Activated T-cell treated with anti-CD3 and anti-CD28 coated beads, Interleukin-2, amount 50 U/mL, for 72 hours (primary cell): ENCODE measurements around the gene MPRIP. TPM values are rescaled to one million over a fixed set of nuclear protein-coding genes. Genes with fewer than 3 reads are reported as not detected.

ENCODE experiments used
- ATAC-seq, 2 donors: fragments of 150-1000 bp; cut with Tn5 transposase; replicated peaks in 1 of 2; 2 replicates each; pipeline ENCODE4 v1.10.0; 2021; ENCODE audit warnings: moderate library complexity in 2 of 2, mild to moderate bottlenecking in 1 of 2
- DNase-seq, 2 donors: peaks; one replicate each; pipeline ENCODE4 v3.0.0; 2021 to 2022; ENCODE audit warnings: mixed read lengths in 1 of 2
- H3K27ac Mint-ChIP-seq: one replicate; pipeline ENCODE4 v1.8.0; 2022; ENCODE audit warnings: mild to moderate bottlenecking, moderate library complexity, mixed read lengths
- H3K27me3 Mint-ChIP-seq: one replicate; pipeline ENCODE4 v1.8.0; 2022; ENCODE audit warnings: low read depth, mixed read lengths
- H3K36me3 Mint-ChIP-seq, 2 donors: one replicate each; pipeline ENCODE4 v1.8.0; 2022; ENCODE audit warnings: mixed read lengths in 2 of 2, mild to moderate bottlenecking in 1 of 2; ENCODE audit not compliant: insufficient read depth in 2 of 2
- H3K4me1 Mint-ChIP-seq: one replicate; pipeline ENCODE4 v1.8.0; 2022; ENCODE audit warnings: low read depth, mixed read lengths
- H3K4me3 Mint-ChIP-seq, 2 donors: one replicate each; pipeline ENCODE4 v1.8.0; 2022; ENCODE audit warnings: mild to moderate bottlenecking in 2 of 2, mixed read lengths in 2 of 2, moderate library complexity in 2 of 2
- H3K9me3 Mint-ChIP-seq, 2 donors: one replicate each; pipeline ENCODE4 v1.8.0; 2022; ENCODE audit warnings: mixed read lengths in 2 of 2
- total RNA-seq, 2 donors: library from RNA; stranded (reverse); gene quantifications; one replicate each; pipeline ENCODE4 v1.2.3, GENCODE V29; 2022

Gene MPRIP
- total RNA-seq, 2 donors from 2014 or later: 110 to 128 TPM

- ATAC-seq: no peak
- H3K4me1 Mint-ChIP-seq: no peaks in the 10 kb centered on the region
- H3K4me3 Mint-ChIP-seq: no peak overlapping the region
- DNase-seq: no peak
- no peaks in the 10 kb centered on the region for H3K9me3 Mint-ChIP-seq
- no peaks in the 10 kb centered on the region for H3K27me3 Mint-ChIP-seq
- no peak overlapping the region for H3K27ac Mint-ChIP-seq
- peaks cover 7 to 13% of the 10 kb centered on the region in 2 donors for H3K36me3 Mint-ChIP-seq
Observed at GRCh38 chr17:17228521-17229279, 186.4 kb downstream of the MPRIP start.

- Mint-ChIP-seq H3K9me3 (no peaks in the 10 kb centered on the region), H3K4me1 (peaks cover 2% of the 10 kb centered on the region), H3K27ac (no peak overlapping the region), H3K36me3 (peaks cover 6 to 9% of the 10 kb centered on the region in 2 donors), H3K4me3 (no peak overlapping the region), H3K27me3 (no peaks in the 10 kb centered on the region)
- no peak for DNase-seq
- ATAC-seq: no peak
Observed at GRCh38 chr17:17229416-17230384, 187.4 kb downstream of the MPRIP start.

- H3K4me1 Mint-ChIP-seq: peaks cover 21% of the 10 kb centered on the region
- ATAC-seq (no peak), DNase-seq (no peak)
- H3K9me3 Mint-ChIP-seq: no peaks in the 10 kb centered on the region
- H3K36me3 Mint-ChIP-seq: peaks cover 4% of the 10 kb centered on the region in 2 donors
- no peak overlapping the region for H3K4me3 Mint-ChIP-seq
- H3K27ac Mint-ChIP-seq: no peak overlapping the region
- no peaks in the 10 kb centered on the region for H3K27me3 Mint-ChIP-seq
Observed at GRCh38 chr17:17231621-17232302, 189.5 kb downstream of the MPRIP start.

DNA sequence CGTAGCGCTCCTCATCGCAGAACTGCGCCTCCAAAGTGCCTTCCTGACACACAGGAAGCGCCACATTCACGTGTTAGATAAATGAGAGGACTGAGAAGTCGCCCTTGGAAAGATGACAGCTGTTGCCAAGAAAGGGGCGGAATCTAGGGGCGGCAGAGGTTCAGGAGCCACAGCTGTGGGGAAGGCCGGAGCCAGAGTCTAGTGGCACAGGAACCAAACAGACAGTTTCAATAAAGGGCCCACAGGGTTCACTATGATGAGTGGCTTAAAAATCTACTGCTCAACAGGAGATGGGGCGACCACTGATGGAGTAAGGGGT, 190.0 kb downstream of the MPRIP start:
- H3K27ac Mint-ChIP-seq: no peak overlapping the region
- H3K4me1 Mint-ChIP-seq: peaks cover 21% of the 10 kb centered on the region

DNA sequence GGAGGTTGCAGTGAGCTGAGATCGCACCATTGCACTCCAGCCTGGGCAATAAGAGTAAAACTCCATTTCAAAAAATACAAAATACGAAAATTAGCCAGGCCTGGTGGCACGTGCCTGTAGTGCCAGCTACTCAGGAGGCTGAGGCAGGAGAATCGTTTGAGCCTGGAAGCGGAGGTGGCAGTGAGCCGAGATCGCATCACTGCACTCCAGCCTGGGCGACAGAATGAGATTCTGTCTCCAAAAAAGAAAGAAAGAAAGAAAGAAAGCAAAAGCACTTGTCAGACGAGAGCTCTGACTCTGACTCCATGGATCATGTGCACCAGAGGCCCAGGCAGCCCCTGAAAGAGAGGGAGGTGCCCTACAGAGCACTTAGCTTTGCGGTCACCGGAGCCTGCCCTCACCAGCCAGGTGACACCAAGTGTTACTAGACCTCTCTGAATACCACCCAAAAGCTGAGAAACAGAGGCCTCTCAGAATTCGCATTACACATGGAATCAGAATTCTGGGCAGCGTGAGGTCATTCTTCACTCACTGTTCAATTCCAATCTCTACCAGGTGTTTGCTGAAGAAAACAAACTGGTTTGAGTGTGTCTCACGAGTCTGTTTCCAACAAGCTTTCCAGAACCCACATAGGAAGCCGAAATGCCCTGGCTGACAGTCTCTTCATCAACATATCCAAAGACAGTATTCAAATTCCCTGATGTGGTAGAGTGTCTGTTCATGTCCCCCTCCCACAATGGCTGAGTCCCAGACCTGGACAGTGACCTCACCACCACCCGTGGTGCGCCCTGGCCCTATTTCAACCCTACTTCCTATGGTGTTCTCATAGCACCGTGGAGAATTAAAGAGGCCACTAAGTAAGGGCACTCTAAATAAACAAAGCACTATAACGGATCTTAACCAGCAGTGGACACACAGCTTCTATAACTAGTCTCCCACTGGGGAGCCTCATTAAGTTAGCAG, 193.2 kb downstream of the MPRIP start:
- DNase-seq (no peak), ATAC-seq (no peak)
- Mint-ChIP-seq H3K27me3 (no peaks in the 10 kb centered on the region), H3K9me3 (no peaks in the 10 kb centered on the region), H3K4me3 (peak overlapping the region; percentile 96 to 99), H3K4me1 (peaks cover 51% of the 10 kb centered on the region), H3K27ac (peak overlapping the region; percentile 99), H3K36me3 (peaks cover 0 to 5% of the 10 kb centered on the region in 2 donors)

More for the DNA sequence above, 190.0 kb downstream of the MPRIP start:
- Mint-ChIP-seq H3K9me3 (no peaks in the 10 kb centered on the region), H3K27me3 (no peaks in the 10 kb centered on the region), H3K4me3 (no peak overlapping the region), H3K36me3 (peaks cover 4% of the 10 kb centered on the region in 2 donors)
- no peak for ATAC-seq
- DNase-seq: no peak

DNA sequence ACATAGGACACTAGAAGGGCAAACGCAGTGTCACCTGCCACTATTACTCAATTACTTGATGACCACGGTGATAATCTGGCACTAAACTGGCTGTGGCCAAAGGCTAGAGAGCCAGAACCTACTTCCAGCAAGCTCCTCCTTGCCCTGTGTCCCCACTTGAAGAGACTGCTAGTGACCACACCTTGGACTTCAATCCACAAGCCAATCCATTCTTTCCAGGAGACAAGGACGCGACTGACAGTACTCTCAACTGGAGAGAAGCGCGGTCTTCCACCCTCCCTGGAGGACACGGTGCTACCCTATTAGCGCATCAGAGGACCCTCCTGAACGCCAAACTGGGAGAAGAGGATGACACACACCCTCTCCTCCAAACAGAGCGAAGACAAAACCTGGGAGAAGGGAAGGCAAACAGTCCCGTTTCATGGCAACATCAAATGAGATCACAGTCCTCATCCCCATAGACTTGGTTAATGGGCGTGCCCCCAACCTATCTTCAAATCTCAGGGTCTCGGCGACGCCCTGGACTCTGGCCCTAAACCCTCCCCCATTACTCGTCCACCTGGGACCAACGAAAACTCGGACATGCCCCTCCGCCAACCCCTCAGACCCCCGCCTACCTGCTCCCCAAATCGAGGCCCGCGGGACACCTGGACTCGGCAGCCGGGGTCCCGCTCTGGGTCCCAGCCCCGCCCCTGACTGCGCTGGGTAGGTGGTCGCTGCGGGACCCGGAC, 194.2 kb downstream of the MPRIP start:
- H3K9me3 Mint-ChIP-seq: no peaks in the 10 kb centered on the region
- H3K4me3 Mint-ChIP-seq: peak overlapping the region; percentile 96 to 99
- peaks cover 0 to 5% of the 10 kb centered on the region in 2 donors for H3K36me3 Mint-ChIP-seq
- peak; percentile 1 to 2 for ATAC-seq
- no peaks in the 10 kb centered on the region for H3K27me3 Mint-ChIP-seq
- DNase-seq: peak in 1 of 2 donors; percentile 7
- peak overlapping the region; percentile 99 for H3K27ac Mint-ChIP-seq
- peaks cover 56% of the 10 kb centered on the region for H3K4me1 Mint-ChIP-seq

GRCh38 chr17:17237026-17237799, 195.0 kb downstream of the MPRIP start, which contains the start of gene FLCN:
Gene FLCN (minus strand): TSS chr17:17237168. CDS start chr17:17228137, 9,031 bp downstream.
- Mint-ChIP-seq H3K9me3 (no peaks in the 10 kb centered on the region), H3K27me3 (no peaks in the 10 kb centered on the region), H3K27ac (peak within 1 kb of the TSS; percentile 99), H3K36me3 (peaks cover 0 to 5% of the 10 kb centered on the region in 2 donors), H3K4me3 (peak within 1 kb of the TSS; percentile 96 to 99), H3K4me1 (peaks cover 56% of the 10 kb centered on the region)
- ATAC-seq (peak; percentile 94 to 95), DNase-seq (peak; percentile 91 to 94)

GRCh38 chr17:17239832-17240231, 197.6 kb downstream of the MPRIP start:
- H3K4me1 Mint-ChIP-seq: peaks cover 53% of the 10 kb centered on the region
- peak overlapping the region; percentile 83 for H3K27ac Mint-ChIP-seq
- ATAC-seq (no peak), DNase-seq (no peak)
- H3K9me3 Mint-ChIP-seq: no peaks in the 10 kb centered on the region
- H3K27me3 Mint-ChIP-seq: no peaks in the 10 kb centered on the region
- peak overlapping the region in 1 of 2 donors; percentile 23 for H3K4me3 Mint-ChIP-seq
- H3K36me3 Mint-ChIP-seq: peaks cover 0 to 5% of the 10 kb centered on the region in 2 donors

DNA sequence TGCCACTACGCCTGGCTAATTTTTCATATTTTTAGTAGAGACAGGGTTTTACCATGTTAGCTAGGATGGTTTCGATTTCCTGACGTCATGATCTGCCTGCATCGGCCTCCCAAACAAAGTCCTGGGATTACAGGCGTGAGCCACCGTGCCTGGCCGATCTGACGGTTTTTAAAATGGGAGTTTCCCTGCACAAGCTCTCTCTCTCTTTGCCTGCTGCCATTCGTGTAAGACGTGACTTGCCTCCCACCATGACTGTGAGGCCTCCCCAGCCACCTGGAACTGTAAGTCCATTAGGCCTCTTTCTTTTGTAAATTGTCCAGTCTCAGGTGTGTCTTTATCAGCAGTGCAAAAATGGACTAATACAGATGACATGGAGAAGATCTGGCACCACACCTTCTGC, 199.4 kb downstream of the MPRIP start:
- Mint-ChIP-seq H3K4me3 (no peak overlapping the region), H3K27ac (no peak overlapping the region), H3K4me1 (peaks cover 35% of the 10 kb centered on the region), H3K36me3 (peaks cover 1 to 6% of the 10 kb centered on the region in 2 donors), H3K9me3 (no peaks in the 10 kb centered on the region), H3K27me3 (no peaks in the 10 kb centered on the region)
- ATAC-seq (no peak), DNase-seq (no peak)

- DNase-seq (no peak), ATAC-seq (no peak)
- Mint-ChIP-seq H3K4me3 (no peak overlapping the region), H3K4me1 (peaks cover 35% of the 10 kb centered on the region), H3K36me3 (peaks cover 1 to 11% of the 10 kb centered on the region in 2 donors), H3K27me3 (no peaks in the 10 kb centered on the region), H3K27ac (no peak overlapping the region), H3K9me3 (no peaks in the 10 kb centered on the region)
Observed at GRCh38 chr17:17242246-17242645, 200.0 kb downstream of the MPRIP start.
